Measurements from ENCODE around the gene MED26.
"Not testable (repeated sequence)": the region's sequence is repeated elsewhere in the genome, so short reads cannot be mapped to it uniquely, and the experiment has no call there.

The MED26 gene

DNA sequence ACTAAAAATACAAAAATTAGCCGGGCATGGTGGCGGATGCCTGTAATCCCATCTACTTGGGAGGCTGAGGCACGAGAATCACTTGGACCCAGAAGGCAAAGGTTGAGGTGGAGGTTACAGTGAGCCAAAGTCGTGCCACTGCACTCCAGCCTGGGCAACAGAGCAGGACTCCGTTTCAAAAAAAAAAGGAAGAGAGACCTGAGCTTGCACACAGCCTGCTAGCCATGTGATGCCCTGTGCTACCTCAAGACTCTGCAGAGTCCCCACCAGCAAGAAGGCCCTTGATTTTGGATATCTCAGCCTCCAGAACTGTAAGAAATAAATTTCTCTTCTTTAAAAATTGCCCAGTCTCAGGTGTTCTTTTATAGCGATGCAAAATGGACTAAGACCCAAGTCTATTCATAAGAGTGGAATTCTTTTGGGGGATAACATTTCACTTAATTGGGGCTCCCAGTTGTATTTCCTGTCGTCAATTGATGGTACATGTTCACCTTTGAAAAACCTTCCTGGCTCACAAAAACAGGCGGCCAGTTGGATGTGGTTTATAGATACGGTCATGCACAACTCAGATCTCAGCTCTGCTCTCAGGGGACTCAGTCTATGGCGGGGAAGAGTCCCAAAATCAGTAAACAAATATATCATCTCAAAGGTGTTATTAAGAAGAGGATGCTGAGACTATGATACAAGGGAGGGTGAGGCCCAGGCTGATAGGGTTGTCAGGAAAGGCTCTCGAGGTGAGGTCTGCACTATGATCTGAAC is 83.4 kb downstream of the MED26 start:
- Histone ChIP-seq H3K27me3 (ENCODE audit: low read depth, low read length) (no peaks in the 10 kb centered on the region), H3K27ac (ENCODE audit: low read length) (no peak overlapping the region), H3K9me3 (ENCODE audit: control insufficient read depth in 1 of 2, low read length in 2 of 2) (no peaks in the 10 kb centered on the region), H3K36me3 (ENCODE audit: control insufficient read depth in 1 of 2, insufficient read depth in 2 of 2, low read length in 2 of 2) (peaks cover 0 to under 1% of the 10 kb centered on the region in 2 donors), H3K4me3 (ENCODE audit: low read depth in 1 of 2, low read length in 2 of 2) (no peak overlapping the region), H3K4me1 (ENCODE audit: control insufficient read depth in 1 of 2, insufficient read depth in 2 of 2, low read length in 2 of 2) (peaks cover 6 to 32% of the 10 kb centered on the region in 2 donors)

- H3K27me3 ChIP-seq (ENCODE audit: low read depth, low read length); H3K9me3 ChIP-seq (ENCODE audit: control insufficient read depth in 1 of 2, low read length in 2 of 2); H3K27ac ChIP-seq (ENCODE audit: low read length); H3K36me3 ChIP-seq (ENCODE audit: control insufficient read depth in 1 of 2, insufficient read depth in 2 of 2, low read length in 2 of 2): not testable (repeated sequence)
- Histone ChIP-seq H3K4me1 (ENCODE audit: control insufficient read depth in 1 of 2, insufficient read depth in 2 of 2, low read length in 2 of 2) (peaks cover 6 to 36% of the 10 kb centered on the region in 2 donors), H3K4me3 (ENCODE audit: low read depth in 1 of 2, low read length in 2 of 2) (peak overlapping the region; percentile 81 to 100)
Observed at GRCh38 chr19:16543734-16544133, 84.3 kb downstream of the MED26 start.

GRCh38 chr19:16542910-16543472 is 85.0 kb downstream of the MED26 start:
- Histone ChIP-seq H3K27ac (ENCODE audit: low read length) (peak overlapping the region; percentile 64), H3K27me3 (ENCODE audit: low read depth, low read length) (no peaks in the 10 kb centered on the region), H3K9me3 (ENCODE audit: control insufficient read depth in 1 of 2, low read length in 2 of 2) (no peaks in the 10 kb centered on the region), H3K36me3 (ENCODE audit: control insufficient read depth in 1 of 2, insufficient read depth in 2 of 2, low read length in 2 of 2) (peaks cover under 1 to 8% of the 10 kb centered on the region in 2 donors), H3K4me3 (ENCODE audit: low read depth in 1 of 2, low read length in 2 of 2) (peak overlapping the region; percentile 81 to 100), H3K4me1 (ENCODE audit: control insufficient read depth in 1 of 2, insufficient read depth in 2 of 2, low read length in 2 of 2) (peaks cover 6 to 39% of the 10 kb centered on the region in 2 donors)

GRCh38 chr19:16542045-16542909 is 85.7 kb downstream of the MED26 start, which contains the start of gene CHERP:
Gene CHERP (minus strand): TSS chr19:16542437. CDS start chr19:16542378, 59 bp downstream.
- peak within 1 kb of the TSS; percentile 81 to 100 for H3K4me3 ChIP-seq (ENCODE audit: low read depth in 1 of 2, low read length in 2 of 2)
- H3K4me1 ChIP-seq (ENCODE audit: control insufficient read depth in 1 of 2, insufficient read depth in 2 of 2, low read length in 2 of 2), result peaks cover 6 to 44% of the 10 kb centered on the region in 2 donors
- H3K27ac ChIP-seq (ENCODE audit: low read length), result peak within 1 kb of the TSS; percentile 64
- H3K27me3 ChIP-seq (ENCODE audit: low read depth, low read length), result no peaks in the 10 kb centered on the region
- H3K36me3 ChIP-seq (ENCODE audit: control insufficient read depth in 1 of 2, insufficient read depth in 2 of 2, low read length in 2 of 2), result peaks cover 6 to 15% of the 10 kb centered on the region in 2 donors
- no peaks in the 10 kb centered on the region for H3K9me3 ChIP-seq (ENCODE audit: control insufficient read depth in 1 of 2, low read length in 2 of 2)

- Histone ChIP-seq H3K27ac (ENCODE audit: low read length) (peak overlapping the region; percentile 64), H3K36me3 (ENCODE audit: control insufficient read depth in 1 of 2, insufficient read depth in 2 of 2, low read length in 2 of 2) (peaks cover 6 to 20% of the 10 kb centered on the region in 2 donors), H3K27me3 (ENCODE audit: low read depth, low read length) (no peaks in the 10 kb centered on the region), H3K4me3 (ENCODE audit: low read depth in 1 of 2, low read length in 2 of 2) (peak overlapping the region; percentile 81 to 100), H3K9me3 (ENCODE audit: control insufficient read depth in 1 of 2, low read length in 2 of 2) (no peaks in the 10 kb centered on the region), H3K4me1 (ENCODE audit: control insufficient read depth in 1 of 2, insufficient read depth in 2 of 2, low read length in 2 of 2) (peaks cover 6 to 48% of the 10 kb centered on the region in 2 donors)
Observed at GRCh38 chr19:16541526-16542044, 86.4 kb downstream of the MED26 start.

DNA sequence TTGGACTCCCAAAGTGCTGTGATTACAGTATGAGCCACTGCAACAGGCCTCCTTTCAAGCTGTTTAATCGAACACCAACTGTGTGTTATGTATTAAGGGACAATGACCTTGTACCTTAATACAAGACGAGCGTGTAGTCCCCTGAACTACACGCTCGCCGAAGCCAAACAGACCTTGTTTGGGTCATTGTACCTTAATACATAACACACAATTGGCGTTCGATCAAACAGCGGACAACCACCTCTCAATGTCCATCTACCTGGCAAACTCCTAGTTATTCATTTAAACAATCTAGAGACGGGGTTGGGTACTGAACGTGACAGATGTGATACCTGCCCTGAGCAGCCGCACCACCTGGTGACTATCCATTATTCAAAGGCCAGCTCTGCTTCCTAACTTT is 87.1 kb downstream of the MED26 start:
- Histone ChIP-seq H3K4me3 (ENCODE audit: low read depth in 1 of 2, low read length in 2 of 2) (peak overlapping the region; percentile 81 to 100), H3K9me3 (ENCODE audit: control insufficient read depth in 1 of 2, low read length in 2 of 2) (no peaks in the 10 kb centered on the region), H3K27ac (ENCODE audit: low read length) (peak overlapping the region; percentile 64), H3K27me3 (ENCODE audit: low read depth, low read length) (no peaks in the 10 kb centered on the region), H3K36me3 (ENCODE audit: control insufficient read depth in 1 of 2, insufficient read depth in 2 of 2, low read length in 2 of 2) (peaks cover 6 to 25% of the 10 kb centered on the region in 2 donors), H3K4me1 (ENCODE audit: control insufficient read depth in 1 of 2, insufficient read depth in 2 of 2, low read length in 2 of 2) (peaks cover 6 to 48% of the 10 kb centered on the region in 2 donors)

- H3K4me3 ChIP-seq (ENCODE audit: low read depth in 1 of 2, low read length in 2 of 2), result no peak overlapping the region
- no peak overlapping the region for H3K27ac ChIP-seq (ENCODE audit: low read length)
- H3K27me3 ChIP-seq (ENCODE audit: low read depth, low read length), result no peaks in the 10 kb centered on the region
- H3K9me3 ChIP-seq (ENCODE audit: control insufficient read depth in 1 of 2, low read length in 2 of 2), result no peaks in the 10 kb centered on the region
- peaks cover 6 to 36% of the 10 kb centered on the region in 2 donors for H3K4me1 ChIP-seq (ENCODE audit: control insufficient read depth in 1 of 2, insufficient read depth in 2 of 2, low read length in 2 of 2)
- H3K36me3 ChIP-seq (ENCODE audit: control insufficient read depth in 1 of 2, insufficient read depth in 2 of 2, low read length in 2 of 2), result peaks cover 13 to 63% of the 10 kb centered on the region in 2 donors
Observed at GRCh38 chr19:16537111-16537510, 90.9 kb downstream of the MED26 start.

DNA sequence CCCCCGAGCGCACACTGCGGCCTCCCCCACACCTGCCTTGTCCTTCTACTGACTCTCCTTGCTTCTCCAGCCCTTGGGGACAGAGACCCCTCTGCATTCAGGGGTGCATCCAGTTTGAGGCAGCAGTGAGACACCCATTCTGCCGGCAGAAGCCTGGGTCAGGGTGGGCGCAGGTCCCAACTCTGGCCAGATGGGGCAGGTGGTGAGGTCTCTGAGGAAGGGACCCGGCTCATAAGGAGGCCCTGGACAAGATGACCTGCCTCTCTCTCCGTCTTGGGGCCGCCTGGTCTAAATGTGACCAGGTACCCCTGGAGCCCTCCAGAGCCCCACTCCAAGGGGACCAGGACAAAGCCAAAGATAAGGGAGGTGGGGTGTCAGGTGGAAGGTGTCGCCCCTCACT is 91.9 kb downstream of the MED26 start:
- H3K4me1 ChIP-seq (ENCODE audit: control insufficient read depth in 1 of 2, insufficient read depth in 2 of 2, low read length in 2 of 2), result peaks cover 4 to 31% of the 10 kb centered on the region in 2 donors
- H3K36me3 ChIP-seq (ENCODE audit: control insufficient read depth in 1 of 2, insufficient read depth in 2 of 2, low read length in 2 of 2), result peaks cover 20 to 72% of the 10 kb centered on the region in 2 donors
- H3K27me3 ChIP-seq (ENCODE audit: low read depth, low read length), result no peaks in the 10 kb centered on the region

GRCh38 chr19:16535381-16535780 is 92.6 kb downstream of the MED26 start:
- Histone ChIP-seq H3K36me3 (ENCODE audit: control insufficient read depth in 1 of 2, insufficient read depth in 2 of 2, low read length in 2 of 2) (peaks cover 23 to 80% of the 10 kb centered on the region in 2 donors), H3K27me3 (ENCODE audit: low read depth, low read length) (no peaks in the 10 kb centered on the region), H3K4me3 (ENCODE audit: low read depth in 1 of 2, low read length in 2 of 2) (no peak overlapping the region), H3K4me1 (ENCODE audit: control insufficient read depth in 1 of 2, insufficient read depth in 2 of 2, low read length in 2 of 2) (peaks cover 0 to 23% of the 10 kb centered on the region in 2 donors), H3K9me3 (ENCODE audit: control insufficient read depth in 1 of 2, low read length in 2 of 2) (no peaks in the 10 kb centered on the region), H3K27ac (ENCODE audit: low read length) (no peak overlapping the region)

More for the DNA sequence above, 91.9 kb downstream of the MED26 start:
- no peaks in the 10 kb centered on the region for H3K9me3 ChIP-seq (ENCODE audit: control insufficient read depth in 1 of 2, low read length in 2 of 2)
- H3K27ac ChIP-seq (ENCODE audit: low read length), result no peak overlapping the region
- no peak overlapping the region for H3K4me3 ChIP-seq (ENCODE audit: low read depth in 1 of 2, low read length in 2 of 2)

DNA sequence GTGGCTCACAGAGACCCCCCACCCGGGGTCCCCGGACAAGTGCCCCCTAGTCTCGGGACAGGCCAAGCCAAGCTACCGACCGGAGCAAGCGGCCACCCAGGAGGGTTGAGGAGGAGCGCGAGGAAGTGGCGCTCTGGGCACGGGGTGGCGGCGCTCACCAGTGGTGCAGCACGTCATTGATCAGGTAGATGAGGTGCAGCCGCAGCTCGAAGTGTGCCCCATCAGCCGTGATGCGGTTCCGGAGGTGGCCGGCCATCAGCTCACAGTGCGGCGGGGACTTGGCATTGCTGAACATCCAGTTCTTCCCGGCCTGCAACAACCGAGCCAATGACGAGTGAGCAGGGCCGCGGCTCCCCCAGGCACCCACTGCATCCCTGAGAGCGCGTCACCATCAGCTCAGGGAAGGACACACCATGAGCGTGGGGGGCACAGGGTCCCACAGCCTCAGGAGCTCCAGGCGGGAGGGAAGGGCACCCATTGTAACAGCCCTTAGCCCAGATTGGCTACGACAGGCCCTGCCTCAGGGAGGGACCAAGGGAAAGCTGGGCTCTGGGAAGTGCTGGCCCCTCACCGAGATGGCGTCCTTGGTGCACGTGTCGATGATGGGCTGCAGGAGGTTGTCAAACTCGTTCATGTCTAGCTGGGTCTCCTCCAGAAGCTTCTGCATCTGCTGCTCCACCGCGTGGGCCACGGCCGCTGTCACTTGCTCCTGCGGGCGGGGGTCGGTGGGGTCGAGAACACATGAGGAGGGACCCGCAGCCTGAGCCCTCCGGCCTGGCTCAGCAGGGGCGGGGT is 95.4 kb downstream of the MED26 start:
- no peak overlapping the region for H3K4me3 ChIP-seq (ENCODE audit: low read depth in 1 of 2, low read length in 2 of 2)
- peaks cover 0 to 5% of the 10 kb centered on the region in 2 donors for H3K4me1 ChIP-seq (ENCODE audit: control insufficient read depth in 1 of 2, insufficient read depth in 2 of 2, low read length in 2 of 2)
- H3K9me3 ChIP-seq (ENCODE audit: control insufficient read depth in 1 of 2, low read length in 2 of 2), result no peaks in the 10 kb centered on the region
- H3K36me3 ChIP-seq (ENCODE audit: control insufficient read depth in 1 of 2, insufficient read depth in 2 of 2, low read length in 2 of 2), result peaks cover 39 to 95% of the 10 kb centered on the region in 2 donors
- H3K27ac ChIP-seq (ENCODE audit: low read length), result no peak overlapping the region
- no peaks in the 10 kb centered on the region for H3K27me3 ChIP-seq (ENCODE audit: low read depth, low read length)

All from muscle layer of duodenum (tissue), 2 donors.